Neural progenitor cell (in vitro differentiated cells): ENCODE results near the gene KLHDC8B. TPM values are rescaled to one million over a fixed set of nuclear protein-coding genes. Genes with fewer than 3 reads are reported as not detected.

Experiments used
- DNase-seq: peaks from one replicate; pipeline ENCODE4 v3.0.0-alpha.2; 2016; ENCODE audit warnings: low spot score
- H2AFZ ChIP-seq: fragments of 200-600 bp; sonication (generic); replicated peaks from 2 replicates; pipeline ENCODE4 v1.6.1; 2016; ENCODE audit warnings: antibody characterized with exemption
- H3F3A ChIP-seq: fragments of 200-600 bp; sonication (generic); 2 replicates; pipeline ENCODE4 v1.6.1; 2016; ENCODE audit warnings: antibody characterized with exemption, low read depth
- H3K27ac ChIP-seq: fragments of 200-600 bp; sonication (generic); 2 replicates; pipeline ENCODE4 v1.5.1; 2016; ENCODE audit warnings: mild to moderate bottlenecking
- H3K27me3 ChIP-seq: fragments of 200-600 bp; sonication (generic); 2 replicates; pipeline ENCODE4 v1.6.1; 2016; ENCODE audit warnings: mild to moderate bottlenecking, moderate library complexity
- H3K36me3 ChIP-seq: fragments of 200-600 bp; sonication (generic); 2 replicates; pipeline ENCODE4 v1.5.1; 2016
- H3K4me1 ChIP-seq: fragments of 200-600 bp; sonication (generic); 2 replicates; pipeline ENCODE4 v1.6.1; 2016; ENCODE audit warnings: mixed run types
- H3K4me2 ChIP-seq: fragments of 200-600 bp; sonication (generic); 2 replicates; pipeline ENCODE4 v1.6.1; 2016
- H3K4me3 ChIP-seq: fragments of 200-600 bp; sonication (generic); 2 replicates; pipeline ENCODE4 v1.5.1; 2016
- H3K79me2 ChIP-seq: fragments of 200-600 bp; sonication (generic); 2 replicates; pipeline ENCODE4 v1.6.1; 2016; ENCODE audit warnings: low read depth
- H3K9ac ChIP-seq: fragments of 200-600 bp; sonication (generic); 2 replicates; pipeline ENCODE4 v1.6.1; 2016
- H3K9me3 ChIP-seq: fragments of 200-600 bp; sonication (generic); 2 replicates; pipeline ENCODE4 v1.5.1; 2016; ENCODE audit warnings: low read depth
- H4K20me1 ChIP-seq: fragments of 200-600 bp; sonication (generic); 2 replicates; pipeline ENCODE4 v1.6.1; 2016; ENCODE audit warnings: low read depth
- H3K27ac Mint-ChIP-seq: 3 replicates; pipeline ENCODE4 v1.8.0; 2021; ENCODE audit warnings: mixed read lengths
- H3K27me3 Mint-ChIP-seq: 2 replicates; pipeline ENCODE4 v1.8.0; 2022; ENCODE audit warnings: low read depth, mild to moderate bottlenecking, inconsistent platforms, moderate library complexity, mixed read lengths; ENCODE audit not compliant: insufficient read depth
- H3K36me3 Mint-ChIP-seq: 3 replicates; pipeline ENCODE4 v1.8.0; 2021; ENCODE audit warnings: mixed read lengths
- H3K4me1 Mint-ChIP-seq: 3 replicates; pipeline ENCODE4 v1.8.0; 2021; ENCODE audit warnings: mixed read lengths
- H3K4me3 Mint-ChIP-seq: 3 replicates; pipeline ENCODE4 v1.8.0; 2021; ENCODE audit warnings: mild to moderate bottlenecking, moderate library complexity, mixed read lengths
- H3K9me3 Mint-ChIP-seq: 3 replicates; pipeline ENCODE4 v1.8.0; 2020; ENCODE audit warnings: mixed read lengths
- EZH2 ChIP-seq: fragments of 200-600 bp; sonication (generic); IDR thresholded peaks from 2 replicates; pipeline ENCODE4 v1.6.1; 2017; ENCODE audit warnings: antibody characterized with exemption, mild to moderate bottlenecking, moderate library complexity
- EZH2phosphoT487 ChIP-seq: fragments of 200-600 bp; sonication (generic); IDR thresholded peaks from 2 replicates; pipeline ENCODE4 v1.6.1; 2017; ENCODE audit warnings: antibody characterized with exemption
- total RNA-seq: library from RNA; depleted of rRNA; stranded (reverse); fragments of >200 nt; gene quantifications from 2 replicates; pipeline ENCODE4 v1.2.3, GENCODE V29; 2015; ENCODE audit warnings: low replicate concordance
- TF ChIP-seq, protein P1 (sequence below): fragments of 200-600 bp; sonication (generic); IDR thresholded peaks from 2 replicates; pipeline ENCODE4 v1.5.1; 2017; ENCODE audit warnings: antibody characterized with exemption, mild to moderate bottlenecking

KLHDC8B gene
- total RNA-seq, 1 donor from 2014 or later = 14.8 TPM

- H3K36me3 Mint-ChIP-seq = peaks cover 5% of the 10 kb centered on the region
- H3K4me1 Mint-ChIP-seq = peaks cover 34% of the 10 kb centered on the region
- H3K79me2 ChIP-seq = peaks cover 11% of the 10 kb centered on the region
- no peaks in the 10 kb centered on the region for H3K36me3 ChIP-seq
- H3K27ac Mint-ChIP-seq = peak within 1 kb of the TSS; percentile 98
- H3F3A ChIP-seq = peaks cover 10% of the 10 kb centered on the region
- no peaks in the 10 kb centered on the region for H3K9me3 Mint-ChIP-seq
- peak within 1 kb of the TSS; percentile 68 for H3K4me3 ChIP-seq
- peak within 1 kb of the TSS; percentile 94 for H3K4me3 Mint-ChIP-seq
- peak within 1 kb of the TSS; percentile 37 for H3K9ac ChIP-seq
- no peaks in the 10 kb centered on the region for H3K9me3 ChIP-seq
- peak within 1 kb of the TSS; percentile 87 for H3K4me2 ChIP-seq
- peak within 1 kb of the TSS; percentile 92 for H2AFZ ChIP-seq
- peaks cover 4% of the 10 kb centered on the region for H3K4me1 ChIP-seq
- H4K20me1 ChIP-seq = no peaks in the 10 kb centered on the region
- no peak for TF ChIP-seq EZH2
- TF ChIP-seq, protein P1, sequence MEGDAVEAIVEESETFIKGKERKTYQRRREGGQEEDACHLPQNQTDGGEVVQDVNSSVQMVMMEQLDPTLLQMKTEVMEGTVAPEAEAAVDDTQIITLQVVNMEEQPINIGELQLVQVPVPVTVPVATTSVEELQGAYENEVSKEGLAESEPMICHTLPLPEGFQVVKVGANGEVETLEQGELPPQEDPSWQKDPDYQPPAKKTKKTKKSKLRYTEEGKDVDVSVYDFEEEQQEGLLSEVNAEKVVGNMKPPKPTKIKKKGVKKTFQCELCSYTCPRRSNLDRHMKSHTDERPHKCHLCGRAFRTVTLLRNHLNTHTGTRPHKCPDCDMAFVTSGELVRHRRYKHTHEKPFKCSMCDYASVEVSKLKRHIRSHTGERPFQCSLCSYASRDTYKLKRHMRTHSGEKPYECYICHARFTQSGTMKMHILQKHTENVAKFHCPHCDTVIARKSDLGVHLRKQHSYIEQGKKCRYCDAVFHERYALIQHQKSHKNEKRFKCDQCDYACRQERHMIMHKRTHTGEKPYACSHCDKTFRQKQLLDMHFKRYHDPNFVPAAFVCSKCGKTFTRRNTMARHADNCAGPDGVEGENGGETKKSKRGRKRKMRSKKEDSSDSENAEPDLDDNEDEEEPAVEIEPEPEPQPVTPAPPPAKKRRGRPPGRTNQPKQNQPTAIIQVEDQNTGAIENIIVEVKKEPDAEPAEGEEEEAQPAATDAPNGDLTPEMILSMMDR = peak; percentile 36
- peak within 1 kb of the TSS; percentile 79 for H3K27ac ChIP-seq
- no peaks in the 10 kb centered on the region for H3K27me3 ChIP-seq
- peak; percentile 89 for DNase-seq
- H3K27me3 Mint-ChIP-seq = peaks cover 3% of the 10 kb centered on the region
These were observed 38.8 kb upstream of the KLHDC8B start, which contains the start of gene LAMB2 for GRCh38 chr3:49132437-49133225. Gene LAMB2, minus strand, starts transcription at chr3:49133050. Its CDS starts 183 bp downstream, at chr3:49132867.

- no peak for TF ChIP-seq EZH2phosphoT487
- TF ChIP-seq EZH2 = no peak
- TF ChIP-seq, protein P1 = no peak
These were observed 38.0 kb upstream of the KLHDC8B start for GRCh38 chr3:49133226-49133951.

DNA sequence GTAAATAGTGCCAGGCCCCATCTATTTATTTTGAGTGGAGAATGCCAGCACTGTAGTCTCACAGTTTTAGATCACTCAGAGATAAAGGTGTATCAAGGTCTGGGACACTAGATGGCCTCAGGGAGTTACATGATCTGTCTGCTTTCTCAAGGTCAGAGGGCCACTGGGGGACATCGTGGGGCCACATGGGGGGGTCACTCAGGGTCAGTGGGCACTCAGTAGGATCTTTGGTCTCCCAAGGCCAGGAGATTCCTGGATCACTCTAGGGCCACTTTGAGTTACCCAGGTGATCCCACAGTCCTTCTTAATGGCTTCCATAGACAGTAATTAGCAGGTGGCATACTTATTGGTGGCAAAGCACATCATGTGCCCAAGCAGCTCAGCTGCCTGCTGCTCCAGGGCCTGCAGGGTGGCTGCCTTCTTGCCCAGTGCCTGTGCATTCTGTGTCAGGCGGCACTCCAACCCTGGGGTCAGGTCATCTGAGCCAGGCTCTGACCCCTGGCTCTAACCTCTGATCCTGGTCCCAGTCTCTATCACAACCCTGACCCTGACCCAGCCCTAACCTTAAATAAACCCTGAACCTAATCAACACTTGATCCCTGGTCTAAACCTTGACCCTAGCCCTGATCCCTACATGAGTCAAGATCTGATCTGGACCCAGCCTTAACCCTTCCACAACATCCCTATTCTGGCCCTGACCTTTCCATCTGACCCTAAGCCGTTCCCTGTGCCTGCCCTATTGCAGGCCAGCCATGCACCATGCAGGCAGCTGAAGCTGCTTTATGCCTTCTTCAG lies 36.7 kb upstream of the KLHDC8B start:
- peak overlapping the region; percentile 35 for H3K4me3 Mint-ChIP-seq
- Histone ChIP-seq H3F3A (peaks cover 10% of the 10 kb centered on the region), H3K4me2 (peak overlapping the region; percentile 87), H3K36me3 (no peaks in the 10 kb centered on the region), H3K9me3 (no peaks in the 10 kb centered on the region), H3K27ac (no peak overlapping the region), H3K27me3 (peaks cover 4% of the 10 kb centered on the region), H3K79me2 (peaks cover 11% of the 10 kb centered on the region), H2AFZ (no peak overlapping the region), H3K9ac (no peak overlapping the region), H3K4me1 (peaks cover 4% of the 10 kb centered on the region), H3K4me3 (no peak overlapping the region), H4K20me1 (no peaks in the 10 kb centered on the region)
- no peak for TF ChIP-seq EZH2phosphoT487
- TF ChIP-seq, protein P1 = no peak
- TF ChIP-seq EZH2 = no peak
- H3K36me3 Mint-ChIP-seq = no peaks in the 10 kb centered on the region
- H3K4me1 Mint-ChIP-seq = peaks cover 34% of the 10 kb centered on the region
- H3K27me3 Mint-ChIP-seq = peaks cover 3% of the 10 kb centered on the region
- H3K27ac Mint-ChIP-seq = peak overlapping the region; percentile 29
- no peak for DNase-seq
- H3K9me3 Mint-ChIP-seq = no peaks in the 10 kb centered on the region

More at GRCh38 chr3:49133226-49133951, 38.0 kb upstream of the KLHDC8B start:
- H3K4me3 Mint-ChIP-seq = peak overlapping the region; percentile 94
- H3K4me1 ChIP-seq = peaks cover 4% of the 10 kb centered on the region
- H4K20me1 ChIP-seq = no peaks in the 10 kb centered on the region
- peaks cover 4% of the 10 kb centered on the region for H3K27me3 ChIP-seq
- no peaks in the 10 kb centered on the region for H3K9me3 Mint-ChIP-seq
- H3F3A ChIP-seq = peaks cover 10% of the 10 kb centered on the region
- peaks cover 11% of the 10 kb centered on the region for H3K79me2 ChIP-seq
- no peaks in the 10 kb centered on the region for H3K36me3 ChIP-seq
- peaks cover 34% of the 10 kb centered on the region for H3K4me1 Mint-ChIP-seq
- no peak overlapping the region for H3K27ac ChIP-seq
- H3K36me3 Mint-ChIP-seq = peaks cover 5% of the 10 kb centered on the region
- H2AFZ ChIP-seq = peak overlapping the region; percentile 92
- H3K4me2 ChIP-seq = peak overlapping the region; percentile 87
- peak overlapping the region; percentile 98 for H3K27ac Mint-ChIP-seq
- H3K9ac ChIP-seq = peak overlapping the region; percentile 34
- peak; percentile 93 for DNase-seq
- H3K27me3 Mint-ChIP-seq = peaks cover 3% of the 10 kb centered on the region
- no peaks in the 10 kb centered on the region for H3K9me3 ChIP-seq
- peak overlapping the region; percentile 68 for H3K4me3 ChIP-seq
